ENCODE data around the gene ACADS.
"Not testable (repeated sequence)": the region's sequence is repeated elsewhere in the genome, so short reads cannot be mapped to it uniquely, and the experiment has no call there.

Gene ACADS

GRCh38 chr12:120726961-120727360, 1.3 kb downstream of the ACADS start:
- no peak for DNase-seq (ENCODE audit: low read depth, low spot score)

- DNase-seq (ENCODE audit: low read depth, low spot score) = not testable (repeated sequence)
These were observed 6.6 kb downstream of the ACADS start for GRCh38 chr12:120732198-120732597.

- no peak for DNase-seq (ENCODE audit: low read depth, low spot score)
These were observed 7.9 kb downstream of the ACADS start for GRCh38 chr12:120733574-120733973.

GRCh38 chr12:120734210-120734609, 8.6 kb downstream of the ACADS start:
- DNase-seq (ENCODE audit: low read depth, low spot score) = no peak

- DNase-seq (ENCODE audit: low read depth, low spot score) = no peak
These were observed 9.6 kb downstream of the ACADS start for GRCh38 chr12:120735181-120735580.

GRCh38 chr12:120736404-120737331, 11.0 kb downstream of the ACADS start:
- no peak for DNase-seq (ENCODE audit: low read depth, low spot score)

GRCh38 chr12:120737557-120738251, 12.1 kb downstream of the ACADS start:
- DNase-seq (ENCODE audit: low read depth, low spot score) = peak; percentile 40

- no peak for DNase-seq (ENCODE audit: low read depth, low spot score)
These were observed 12.8 kb downstream of the ACADS start for GRCh38 chr12:120738252-120739030.

GRCh38 chr12:120739031-120739762, 13.6 kb downstream of the ACADS start:
- DNase-seq (ENCODE audit: low read depth, low spot score) = no peak

- DNase-seq (ENCODE audit: low read depth, low spot score) = no peak
These were observed 14.4 kb downstream of the ACADS start for GRCh38 chr12:120739821-120740613.

GRCh38 chr12:120740871-120741270, 15.2 kb downstream of the ACADS start:
- no peak for DNase-seq (ENCODE audit: low read depth, low spot score)

- DNase-seq (ENCODE audit: low read depth, low spot score) = no peak
These were observed 16.1 kb downstream of the ACADS start for GRCh38 chr12:120741476-120742421.

- no peak for DNase-seq (ENCODE audit: low read depth, low spot score)
These were observed 19.4 kb downstream of the ACADS start for GRCh38 chr12:120744922-120745493.

GRCh38 chr12:120748242-120748641, 22.6 kb downstream of the ACADS start:
- DNase-seq (ENCODE audit: low read depth, low spot score) = no peak

- no peak for DNase-seq (ENCODE audit: low read depth, low spot score)
These were observed 23.6 kb downstream of the ACADS start for GRCh38 chr12:120749256-120749655.

GRCh38 chr12:120750806-120751205, 25.2 kb downstream of the ACADS start:
- no peak for DNase-seq (ENCODE audit: low read depth, low spot score)

GRCh38 chr12:120751389-120751788, 25.8 kb downstream of the ACADS start:
- DNase-seq (ENCODE audit: low read depth, low spot score) = no peak

- no peak for DNase-seq (ENCODE audit: low read depth, low spot score)
These were observed 29.2 kb downstream of the ACADS start for GRCh38 chr12:120754792-120755191.

GRCh38 chr12:120755269-120755668, 29.6 kb downstream of the ACADS start:
- no peak for DNase-seq (ENCODE audit: low read depth, low spot score)

Measured in astrocyte of the hippocampus (primary cell).